HepG2 (cell line): ENCODE data around the gene WDCP. TPM values are rescaled to one million over a fixed set of nuclear protein-coding genes. Genes with fewer than 3 reads are reported as not detected.

Experiments
- ATF7-NPFF ChIP-seq: sonication (generic); formaldehyde crosslinking; IDR thresholded peaks from 2 replicates; pipeline ENCODE4 v1.8.1; 2023; ENCODE audit warnings: mild to moderate bottlenecking, low read depth, missing genetic modification reagents, moderate library complexity
- BCLAF1 ChIP-seq: fragments of 450-650 bp; IDR thresholded peaks from 2 replicates; pipeline ENCODE4 v1.6.1; 2017; ENCODE audit warnings: mild to moderate bottlenecking
- CBX1 ChIP-seq: IDR thresholded peaks from one replicate; pipeline ENCODE4 v1.6.1; 2016; ENCODE audit warnings: antibody characterized with exemption, low read depth
- DNMT1 ChIP-seq: sonication (generic); formaldehyde crosslinking; IDR thresholded peaks from 2 replicates; pipeline ENCODE4 v1.5.1; 2020; ENCODE audit warnings: mild to moderate bottlenecking, missing genetic modification reagents
- DNMT3B ChIP-seq: conservative IDR thresholded peaks from 2 replicates; pipeline ENCODE4 v1.6.1; 2016; ENCODE audit warnings: missing biosample characterization, control low read depth
- ELF4 ChIP-seq: sonication (generic); formaldehyde crosslinking; IDR thresholded peaks from 2 replicates; pipeline ENCODE4 v1.5.0; 2020; ENCODE audit warnings: missing genetic modification reagents, mild to moderate bottlenecking, moderate library complexity, borderline replicate concordance
- HMGA1 ChIP-seq: sonication (generic); formaldehyde crosslinking; conservative IDR thresholded peaks from 2 replicates; pipeline ENCODE4 v1.4.0; 2020; ENCODE audit warnings: missing genetic modification reagents
- MAX ChIP-seq: IDR thresholded peaks from 2 replicates; pipeline ENCODE4 v1.6.1; 2012; ENCODE audit warnings: inconsistent platforms
- MBD4 ChIP-seq: IDR thresholded peaks from 2 replicates; pipeline ENCODE4 v1.6.1; 2012; ENCODE audit warnings: low read length, inconsistent platforms, borderline replicate concordance
- NFIB ChIP-seq: sonication (generic); formaldehyde crosslinking; IDR thresholded peaks from 2 replicates; pipeline ENCODE4 v1.9.0; 2021; ENCODE audit warnings: missing genetic modification reagents, mild to moderate bottlenecking, borderline replicate concordance
- NPAS2 ChIP-seq: sonication (generic); formaldehyde crosslinking; IDR thresholded peaks from 2 replicates; pipeline ENCODE4 v1.8.0; 2022; ENCODE audit warnings: mild to moderate bottlenecking, missing genetic modification reagents, borderline replicate concordance
- POLR2AphosphoS2 ChIP-seq: IDR thresholded peaks from 2 replicates; pipeline ENCODE4 v1.6.1; 2011; ENCODE audit warnings: low read depth, low read length, improper control_type of control experiment
- SPEN ChIP-seq: sonication (generic); formaldehyde crosslinking; IDR thresholded peaks from 2 replicates; pipeline ENCODE4 v1.5.1; 2020; ENCODE audit warnings: low read depth, mild to moderate bottlenecking, missing genetic modification reagents
- TBX3 ChIP-seq: fragments of 450-650 bp; IDR thresholded peaks from 2 replicates; pipeline ENCODE4 v1.6.1; 2017; ENCODE audit warnings: antibody characterized with exemption, mild to moderate bottlenecking, inconsistent platforms, borderline replicate concordance
- YEATS4 ChIP-seq: sonication (generic); formaldehyde crosslinking; IDR thresholded peaks from 2 replicates; pipeline ENCODE4 v1.4.0; 2020; ENCODE audit warnings: missing genetic modification reagents, borderline replicate concordance
- ZFY ChIP-seq: sonication (generic); formaldehyde crosslinking; IDR thresholded peaks from 2 replicates; pipeline ENCODE4 v1.4.0; 2020; ENCODE audit warnings: missing genetic modification reagents
- ZNF224 ChIP-seq: sonication (generic); formaldehyde crosslinking; IDR thresholded peaks from 2 replicates; pipeline ENCODE4 v1.5.0; 2020; ENCODE audit warnings: mild to moderate bottlenecking, missing genetic modification reagents
- ZNF574 ChIP-seq: sonication (generic); formaldehyde crosslinking; IDR thresholded peaks from 2 replicates; pipeline ENCODE4 v1.4.0; 2020; ENCODE audit warnings: missing genetic modification reagents
- ZNF687 ChIP-seq: sonication (generic); formaldehyde crosslinking; IDR thresholded peaks from 2 replicates; pipeline ENCODE4 v1.5.1; 2020; ENCODE audit warnings: mild to moderate bottlenecking, missing genetic modification reagents, moderate library complexity
- ZNF768 ChIP-seq: sonication (generic); formaldehyde crosslinking; IDR thresholded peaks from 2 replicates; pipeline ENCODE4 v1.4.0; 2020; ENCODE audit warnings: missing genetic modification reagents
- ZNF816 ChIP-seq: sonication (generic); formaldehyde crosslinking; IDR thresholded peaks from 2 replicates; pipeline ENCODE4 v1.8.0; 2022; ENCODE audit warnings: missing genetic modification reagents, mild to moderate bottlenecking, borderline replicate concordance
- ZNF83 ChIP-seq: sonication (generic); formaldehyde crosslinking; IDR thresholded peaks from 2 replicates; pipeline ENCODE4 v1.4.0; 2020; ENCODE audit warnings: missing genetic modification reagents, mild to moderate bottlenecking, borderline replicate concordance
- polyA plus RNA-seq, 8 experiments: library from polyadenylated mRNA; depleted of rRNA in 3 of 8; stranded (reverse) in 7 of 8; unstranded in 1 of 8; fragments of >200 nt; fragmentation: Illumina TruSeq in 4 of 8; extraction: Trizol in 4 of 8; gene quantifications; 2 replicates each; pipeline versions ENCODE4 v1.2.1 to v1.2.3, GENCODE V29; 2011 to 2016; ENCODE audit warnings: low read depth in 4 of 8, missing spikeins in 1 of 8, mixed read lengths in 1 of 8; ENCODE audit not compliant: insufficient read depth in 1 of 8
- total RNA-seq, 5 experiments: library from RNA; depleted of rRNA; stranded (reverse); fragments of >200 nt; fragmentation: Illumina TruSeq; extraction: Trizol; gene quantifications; 2 replicates each; pipeline ENCODE4 v1.2.3, GENCODE V29; 2016; ENCODE audit warnings: low read depth in 1 of 5

The WDCP gene
- total and polyA plus RNA-seq, 2 of the 13 experiments (the other 11 are each of a cell fraction or from before 2014, with no cell fraction given), result 17.4 to 22.6 TPM

- TF ChIP-seq MBD4 (no peak), CBX1 (no peak), ZNF83 (no peak), YEATS4 (CRISPR knock-in tag) (0 out of 2 replicates have a peak, but pooled peaks have one; percentile 4), ZNF574 (CRISPR knock-in tag) (peak; percentile 13; the same call in 1 of the 2 replicates), TBX3 (no peak), HMGA1 (no peak), DNMT1 (CRISPR knock-in tag) (0 out of 2 replicates have a peak, but pooled peaks have one; percentile 0), DNMT3B (CRISPR knock-in tag) (no peak), NPAS2 (CRISPR knock-in tag) (no peak), POLR2AphosphoS2 (no peak), ATF7-NPFF (no peak), ZFY (CRISPR knock-in tag) (peak; percentile 62; the same call in 1 of the 2 replicates), ZNF224 (CRISPR knock-in tag) (no peak), ELF4 (CRISPR knock-in tag) (no peak), ZNF816 (CRISPR knock-in tag) (no peak), BCLAF1 (no peak), SPEN (CRISPR knock-in tag) (peak; percentile 36; the same call in 1 of the 2 replicates), NFIB (CRISPR knock-in tag) (no peak), MAX (peak; percentile 13; the same call in 1 of the 2 replicates), ZNF768 (CRISPR knock-in tag) (no peak), ZNF687 (CRISPR knock-in tag) (peak; percentile 75)
Measured at GRCh38 chr2:24016376-24016761, 30.8 kb downstream of the WDCP start (continued).
